Fibroblast of gingiva (primary cell): ENCODE results near the gene DDHD1.

Experiments used
- DNase-seq: peaks from one replicate; pipeline ENCODE4 v3.0.0-alpha.2; 2011; ENCODE audit warnings: low read depth

The DDHD1 gene

DNA sequence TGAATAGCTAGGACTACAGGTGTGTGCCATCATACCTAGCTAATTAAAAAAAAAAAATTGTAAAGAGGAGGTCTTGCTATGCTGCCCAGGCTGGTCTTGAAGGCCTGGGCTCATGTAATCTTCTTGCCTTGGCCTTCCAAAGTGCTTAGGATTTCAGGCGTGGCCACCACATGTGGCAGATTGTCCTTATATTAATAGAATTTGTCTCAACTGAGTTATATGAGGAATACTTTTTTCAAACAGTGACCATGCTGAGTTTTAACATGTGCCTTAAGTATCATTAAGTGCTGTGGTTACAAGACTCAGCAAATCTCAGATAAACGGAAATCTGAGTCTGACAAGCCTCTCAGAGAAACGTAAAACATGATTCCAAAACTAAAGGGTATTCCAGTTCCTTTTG is 119.1 kb downstream of the DDHD1 start:
- no peak for DNase-seq

DNA sequence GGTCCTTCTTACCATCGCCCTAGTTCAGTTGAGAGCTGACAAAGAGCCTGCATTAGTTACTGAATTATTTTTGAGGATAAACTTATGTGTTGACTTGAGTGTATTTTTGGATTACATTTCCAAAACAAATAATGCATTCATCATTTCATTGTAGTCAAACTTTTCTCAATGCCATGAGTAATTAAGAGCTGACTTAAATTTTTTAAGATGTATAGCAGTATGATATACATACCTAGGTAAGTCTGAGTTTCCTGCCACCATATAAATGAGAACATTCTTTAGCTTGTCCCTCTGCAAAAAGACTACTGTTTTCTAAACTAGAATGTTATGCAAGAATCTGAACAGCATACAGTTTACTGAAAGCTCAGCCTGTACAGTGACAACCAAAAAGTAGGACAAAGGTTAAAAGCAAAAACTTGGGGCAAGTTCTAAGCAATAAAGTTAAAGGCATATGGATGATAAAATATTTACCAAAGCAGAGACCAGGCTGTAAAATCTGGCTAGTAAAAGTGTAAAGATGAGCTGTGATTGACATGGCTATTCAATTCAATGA is 120.2 kb downstream of the DDHD1 start:
- no peak for DNase-seq

DNA sequence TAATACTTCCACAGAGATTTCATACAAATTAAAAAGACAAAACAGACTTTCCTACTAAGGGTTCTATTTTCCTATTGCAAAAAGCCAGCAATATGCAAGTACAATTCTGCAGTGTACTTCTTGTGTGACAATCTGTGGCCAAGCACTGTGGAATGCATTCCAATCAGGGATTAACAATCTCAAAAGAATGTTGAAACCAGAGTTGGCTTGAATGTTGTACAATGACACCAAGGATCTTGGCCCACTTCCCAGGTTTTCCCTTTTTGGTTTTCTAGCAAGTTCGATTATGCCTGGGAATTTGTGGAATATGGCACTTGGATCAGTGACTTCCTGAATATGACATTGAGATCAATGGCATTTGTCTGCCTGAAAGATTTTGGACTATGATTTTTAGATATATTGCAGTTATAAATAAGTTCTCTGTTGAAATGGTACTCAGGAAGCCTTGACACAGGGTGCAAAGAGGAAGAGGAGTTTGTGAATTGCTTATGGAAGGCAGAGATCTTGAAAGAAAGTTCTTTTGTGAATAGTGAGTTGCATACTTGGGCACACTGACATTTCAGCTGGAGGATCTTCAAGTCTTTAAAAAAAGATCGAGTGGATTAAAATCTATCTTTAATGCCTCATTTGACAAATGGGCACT is 120.8 kb downstream of the DDHD1 start:
- DNase-seq, result peak; percentile 87

DNA sequence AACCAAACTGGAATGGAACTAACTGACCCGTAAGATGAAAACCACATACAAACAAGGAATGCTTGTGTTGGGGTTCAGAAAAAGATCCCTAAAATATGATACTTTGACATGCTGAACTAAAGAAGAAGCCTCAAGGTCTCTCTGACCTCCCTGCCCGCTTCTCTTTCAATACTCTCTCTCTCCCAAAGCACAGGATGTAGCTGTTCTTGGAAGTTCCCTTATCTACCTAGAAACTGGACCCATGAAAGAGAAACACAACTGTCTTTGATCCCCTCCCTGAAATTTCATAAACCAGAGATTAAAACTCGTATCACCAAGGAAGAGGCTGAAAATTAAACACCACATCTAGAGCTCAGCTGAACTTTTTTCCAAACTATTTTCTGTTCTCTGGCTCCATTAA is 125.6 kb downstream of the DDHD1 start:
- DNase-seq, result no peak

DNA sequence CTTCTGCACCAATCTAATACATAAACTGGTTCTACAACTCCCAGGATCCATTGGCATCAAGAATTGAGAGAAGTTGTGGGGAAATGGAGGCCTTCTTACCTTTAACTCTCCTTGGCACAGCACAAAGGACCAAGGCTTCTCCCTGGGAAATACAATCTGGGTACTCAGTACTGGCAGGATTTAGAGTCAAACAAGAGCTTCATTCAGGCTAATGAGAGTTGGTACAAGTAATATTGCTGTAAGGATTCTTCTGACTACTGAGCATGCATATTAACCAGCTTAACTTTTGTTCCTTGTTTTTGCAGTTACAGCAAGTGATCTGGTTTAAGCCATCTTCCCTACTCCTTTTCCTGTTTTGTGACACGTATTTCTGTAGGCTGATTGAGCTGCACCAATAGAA is 126.1 kb downstream of the DDHD1 start:
- DNase-seq, result no peak

DNA sequence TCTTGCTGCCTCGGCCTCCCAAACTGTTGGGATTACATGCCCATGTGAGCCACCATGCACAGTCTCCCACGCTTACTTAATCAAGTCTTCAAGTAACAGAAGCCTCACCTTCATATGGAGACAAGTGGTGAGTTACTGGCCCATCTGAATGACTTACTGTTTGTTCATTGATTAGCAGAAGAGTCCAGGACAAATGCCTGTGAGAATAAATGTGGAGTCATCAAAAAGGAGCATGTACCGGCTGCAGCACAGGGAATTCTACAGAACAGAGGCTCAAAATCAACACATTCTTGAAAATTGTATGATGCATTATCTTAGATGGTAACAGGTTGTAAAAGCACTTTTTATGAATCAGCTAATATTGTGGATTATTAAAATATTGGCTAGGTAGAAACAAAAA is 129.8 kb downstream of the DDHD1 start:
- DNase-seq, result no peak

DNA sequence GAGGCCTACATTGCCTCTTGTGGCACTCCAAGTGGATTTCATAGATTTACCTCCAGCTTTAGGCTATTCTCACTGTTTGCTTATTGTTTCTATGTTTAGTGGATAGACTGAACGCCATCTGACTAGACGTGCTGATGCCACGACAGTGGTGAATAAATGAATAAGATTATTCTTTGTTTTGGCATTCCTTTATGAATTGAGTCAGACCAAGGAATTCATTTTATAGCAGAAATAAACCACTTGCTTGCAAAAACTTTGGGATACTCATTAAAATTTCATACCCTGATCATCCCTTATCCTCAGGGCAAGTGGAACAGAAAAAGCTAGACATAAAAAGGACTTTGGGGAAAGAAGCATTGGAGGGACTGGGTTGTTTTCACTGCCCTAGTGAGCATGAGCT is 130.5 kb downstream of the DDHD1 start:
- no peak for DNase-seq

DNA sequence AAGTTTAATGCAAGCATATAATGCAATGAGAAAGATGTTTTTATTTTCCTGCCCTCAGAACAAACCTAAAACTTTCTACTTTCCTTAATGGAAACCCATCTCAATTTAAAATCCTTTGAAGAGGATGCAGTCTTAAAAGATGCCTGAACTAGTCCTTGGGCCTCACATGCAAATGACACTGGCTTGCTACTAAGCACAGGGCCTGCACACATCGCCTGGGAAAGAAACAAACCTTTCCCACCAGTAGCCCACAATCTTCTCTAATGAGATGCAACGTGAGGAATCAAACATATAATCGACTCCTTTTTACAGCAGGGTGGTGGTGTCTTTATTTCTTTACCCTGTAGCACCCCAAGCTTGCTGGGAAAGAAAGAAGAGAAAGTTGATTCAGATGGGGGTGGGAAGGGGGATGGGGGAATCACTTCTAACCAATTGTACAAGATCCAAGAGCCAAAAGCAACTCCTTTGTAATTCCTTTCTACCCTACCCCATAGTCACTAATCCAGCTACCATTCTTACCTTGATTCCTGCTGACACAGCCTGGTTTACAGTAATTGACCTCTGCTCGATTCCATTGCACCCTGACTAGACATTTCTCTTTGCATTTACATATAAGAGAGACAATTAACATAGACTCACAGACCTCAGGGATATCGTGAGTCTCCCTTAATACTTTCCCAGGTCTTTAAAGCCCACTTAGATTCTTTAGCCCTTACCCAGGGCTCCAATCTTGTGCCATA is 132.8 kb downstream of the DDHD1 start:
- no peak for DNase-seq

DNA sequence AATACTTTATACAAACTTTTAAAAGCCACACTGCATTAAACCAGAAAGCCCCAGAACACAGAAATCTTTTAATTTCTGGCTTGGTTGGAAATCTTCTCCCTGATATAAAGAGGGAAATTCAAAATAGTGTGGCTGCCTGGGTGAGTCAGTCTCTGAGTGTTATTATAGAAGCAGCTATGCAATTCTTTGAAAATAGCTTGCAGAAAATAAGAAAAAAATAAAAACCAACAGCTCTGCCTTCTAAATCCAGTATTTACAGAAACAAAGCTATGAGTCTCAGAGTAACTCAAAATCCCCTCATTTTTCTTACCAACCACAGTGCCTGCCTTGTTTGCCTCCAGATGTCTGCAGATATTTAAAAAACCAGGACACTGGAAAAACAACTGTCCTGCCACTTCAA is 133.7 kb downstream of the DDHD1 start:
- no peak for DNase-seq

DNA sequence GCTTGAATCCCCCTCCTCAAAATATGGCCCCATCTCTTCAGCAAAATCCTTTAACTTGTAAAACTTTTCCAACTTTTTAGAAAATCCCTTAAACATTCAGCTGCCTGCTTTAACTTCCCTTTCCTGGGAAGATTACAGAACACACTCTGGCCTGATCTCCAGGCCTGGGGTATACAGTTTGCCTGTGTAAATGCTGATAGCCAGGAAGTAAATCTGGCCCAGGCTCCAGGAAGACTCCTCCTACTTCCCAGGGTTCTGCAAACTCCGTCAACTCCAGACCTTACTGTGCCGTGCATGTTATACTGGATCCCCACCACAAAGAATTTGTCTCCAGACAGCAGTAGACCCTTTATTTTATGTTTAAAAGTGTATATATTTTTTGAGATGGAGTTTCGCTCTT is 135.3 kb downstream of the DDHD1 start:
- no peak for DNase-seq

DNA sequence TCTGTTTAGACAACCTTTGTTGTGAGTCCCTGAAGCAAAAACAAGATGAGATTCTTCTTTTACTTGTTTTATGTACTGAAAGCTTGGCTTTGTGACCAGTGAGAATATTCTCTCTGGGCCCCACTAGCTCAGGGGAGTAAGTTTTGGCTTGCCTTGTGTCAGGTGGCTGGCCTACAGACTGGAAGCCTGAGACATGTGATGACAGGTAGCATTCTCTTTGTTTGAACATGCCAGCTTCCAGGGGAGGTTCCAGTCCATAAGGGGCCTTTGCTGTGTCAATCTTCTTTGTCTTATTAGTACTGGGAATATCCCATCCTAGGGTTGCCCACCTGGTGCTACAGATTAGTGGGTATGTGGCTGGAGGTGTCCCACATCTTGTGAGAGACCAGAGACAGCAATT is 136.2 kb downstream of the DDHD1 start:
- no peak for DNase-seq

DNA sequence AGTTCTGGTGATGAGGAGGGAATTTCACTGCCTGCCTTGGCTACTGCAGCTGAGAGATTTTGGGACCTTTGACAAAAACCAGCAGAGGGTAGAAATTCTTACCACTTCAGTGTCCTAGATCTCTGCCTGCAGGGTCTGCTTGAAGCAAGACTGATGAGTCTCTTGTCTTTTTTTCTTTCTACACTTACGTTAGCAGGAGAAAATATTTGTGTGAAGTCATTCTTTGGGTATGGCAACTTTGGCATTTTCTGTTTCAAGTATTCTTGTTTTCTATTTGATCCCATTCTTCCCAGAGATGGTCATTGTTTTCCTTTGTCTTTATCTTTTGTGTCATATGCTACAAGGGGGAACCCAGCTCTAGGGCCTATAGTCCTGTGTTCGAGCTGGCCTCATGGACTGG is 136.6 kb downstream of the DDHD1 start:
- DNase-seq, result no peak

DNA sequence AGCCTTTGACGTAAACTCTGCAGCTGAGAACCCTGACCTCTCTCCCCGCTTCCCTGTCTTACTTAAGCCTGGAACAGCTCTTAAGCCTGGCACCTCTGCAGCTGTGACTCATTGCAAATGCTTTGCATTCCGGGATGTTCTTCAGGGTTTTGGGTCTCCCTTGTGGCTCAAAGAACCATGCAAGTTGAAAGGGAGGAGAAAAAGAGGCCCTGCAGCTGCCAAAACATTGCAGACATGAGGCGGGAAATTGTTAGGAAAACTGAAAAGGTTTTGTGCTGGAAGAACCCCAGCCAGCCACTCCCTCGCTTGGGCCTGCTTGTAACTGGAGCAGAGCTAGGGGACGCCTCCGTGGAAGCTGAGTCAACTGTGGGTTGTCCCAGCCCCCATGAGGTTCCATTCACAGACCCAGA is 142.1 kb downstream of the DDHD1 start:
- peak; percentile 99 for DNase-seq

DNA sequence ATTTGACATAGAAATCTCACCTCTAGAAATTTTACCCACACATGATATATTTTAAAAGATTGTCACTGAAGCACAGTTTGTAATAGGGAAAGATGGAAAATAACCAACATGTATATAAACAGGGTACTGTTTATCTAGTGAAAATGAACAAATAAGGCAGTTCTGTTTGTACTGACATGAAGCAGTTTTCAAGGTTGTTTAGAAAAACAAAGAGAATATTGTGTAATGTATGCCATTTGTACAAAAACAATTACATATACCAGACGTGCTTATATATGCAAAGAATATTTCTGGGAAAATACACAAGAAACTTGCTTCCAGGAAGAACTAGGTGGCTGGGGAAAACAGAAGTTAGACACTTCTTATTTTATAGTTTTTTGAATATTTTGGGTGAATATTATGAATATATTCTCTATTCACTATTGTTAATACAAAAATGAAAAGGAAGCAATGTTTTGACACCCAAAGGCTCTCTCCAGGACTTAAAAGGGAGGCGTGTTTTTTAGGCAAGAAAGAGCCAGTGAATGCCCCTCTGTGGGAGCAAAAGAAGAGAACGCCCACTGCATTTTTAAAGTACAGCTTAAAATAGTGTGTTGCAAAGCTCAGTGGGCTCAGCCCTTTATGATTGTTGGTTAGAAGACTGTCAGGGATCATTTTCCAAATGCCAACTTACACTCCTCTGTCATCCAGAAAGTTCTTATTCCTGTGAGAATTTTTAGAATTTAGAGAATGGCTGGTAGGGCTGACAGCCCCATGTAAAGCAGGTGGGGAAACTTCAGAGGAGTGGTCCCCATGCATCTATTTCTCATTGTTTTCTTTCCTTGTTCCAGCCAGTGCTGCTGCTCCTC is 142.7 kb downstream of the DDHD1 start:
- peak; percentile 31 for DNase-seq

DNA sequence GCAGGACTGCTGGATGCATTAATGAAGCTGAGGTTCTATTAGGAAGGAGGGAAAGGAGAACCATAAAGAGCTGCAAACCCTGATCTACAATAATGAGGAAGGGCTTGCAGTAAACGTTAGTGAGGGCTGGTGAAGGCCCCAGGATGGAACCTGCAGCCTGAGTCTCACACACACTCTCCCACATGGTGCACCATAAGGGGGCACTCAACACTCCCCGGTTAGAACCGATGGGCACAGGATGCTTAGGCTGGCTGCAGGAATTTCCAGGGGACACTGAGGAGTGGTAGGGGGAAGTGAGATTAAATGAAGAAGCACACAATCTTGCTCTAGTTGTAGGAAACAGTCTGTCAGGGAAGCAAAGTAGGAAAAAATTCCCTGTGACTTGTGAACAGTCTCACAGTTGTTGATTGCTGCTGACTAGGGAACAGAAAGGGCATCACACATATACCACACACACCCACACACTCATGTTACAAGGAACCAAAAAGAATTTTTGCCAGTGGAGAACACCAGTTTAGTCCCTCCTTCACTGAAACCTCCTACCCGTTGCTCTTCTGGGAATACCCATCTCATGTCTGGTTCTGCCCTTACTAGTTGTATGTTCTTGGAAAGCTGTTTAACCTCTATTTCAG is 146.1 kb downstream of the DDHD1 start:
- DNase-seq, result no peak

DNA sequence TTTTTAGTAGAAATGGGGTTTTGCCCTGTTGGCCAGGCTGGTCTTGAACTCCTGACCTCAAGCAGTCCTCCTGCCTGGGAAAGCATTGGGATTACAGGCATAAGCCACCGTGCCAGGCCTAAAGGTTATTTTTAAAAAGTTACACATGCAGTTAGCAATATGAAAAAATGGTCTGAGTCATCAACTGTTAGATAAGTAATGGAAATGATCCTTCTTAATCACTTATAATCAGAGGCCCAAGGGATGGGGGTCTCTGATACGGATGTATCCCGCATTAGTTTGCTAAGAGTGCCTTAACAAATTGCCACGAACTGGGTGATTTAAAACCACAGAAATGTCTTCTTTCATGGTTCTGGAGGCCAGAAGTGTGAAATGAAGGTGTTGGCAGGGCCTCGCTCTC is 148.1 kb downstream of the DDHD1 start:
- no peak for DNase-seq

DNA sequence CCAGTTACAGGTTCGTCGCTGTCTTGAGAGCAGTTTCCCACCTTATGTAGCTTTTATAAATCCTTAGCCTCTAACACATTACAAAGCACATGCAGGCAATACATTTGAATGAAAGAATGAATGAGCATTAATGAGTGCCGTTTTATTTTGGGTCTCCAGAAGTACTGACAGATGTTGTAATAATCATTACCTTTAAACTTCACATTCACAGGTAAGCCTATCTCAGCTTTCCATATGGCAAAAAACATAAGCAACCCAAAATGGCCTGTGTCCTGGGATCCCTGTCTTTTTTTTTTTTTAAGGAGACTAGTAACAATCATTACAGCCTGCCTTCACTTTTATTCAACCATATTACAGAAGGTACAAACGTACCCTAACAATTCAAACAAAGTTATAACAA is 149.3 kb downstream of the DDHD1 start:
- no peak for DNase-seq

DNA sequence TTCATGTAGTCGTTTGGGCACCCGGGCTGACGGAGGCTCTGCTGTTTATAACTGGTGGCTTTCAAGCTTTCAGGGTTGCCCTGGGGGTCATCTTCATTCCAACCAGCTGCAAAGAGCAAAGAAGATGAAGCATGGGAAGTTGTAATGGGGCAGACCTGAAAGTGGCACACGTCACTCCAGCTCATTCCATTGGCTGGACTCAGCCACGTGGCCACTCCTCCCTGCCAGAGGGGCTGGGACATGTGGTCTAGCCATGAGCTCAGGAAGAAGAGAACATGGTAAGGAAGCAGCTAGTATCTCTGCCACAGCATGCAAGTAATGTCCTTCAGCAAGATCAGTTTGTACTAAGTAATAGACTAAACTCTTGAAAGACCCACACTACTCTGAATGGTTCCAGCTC is 150.5 kb downstream of the DDHD1 start:
- DNase-seq, result no peak

DNA sequence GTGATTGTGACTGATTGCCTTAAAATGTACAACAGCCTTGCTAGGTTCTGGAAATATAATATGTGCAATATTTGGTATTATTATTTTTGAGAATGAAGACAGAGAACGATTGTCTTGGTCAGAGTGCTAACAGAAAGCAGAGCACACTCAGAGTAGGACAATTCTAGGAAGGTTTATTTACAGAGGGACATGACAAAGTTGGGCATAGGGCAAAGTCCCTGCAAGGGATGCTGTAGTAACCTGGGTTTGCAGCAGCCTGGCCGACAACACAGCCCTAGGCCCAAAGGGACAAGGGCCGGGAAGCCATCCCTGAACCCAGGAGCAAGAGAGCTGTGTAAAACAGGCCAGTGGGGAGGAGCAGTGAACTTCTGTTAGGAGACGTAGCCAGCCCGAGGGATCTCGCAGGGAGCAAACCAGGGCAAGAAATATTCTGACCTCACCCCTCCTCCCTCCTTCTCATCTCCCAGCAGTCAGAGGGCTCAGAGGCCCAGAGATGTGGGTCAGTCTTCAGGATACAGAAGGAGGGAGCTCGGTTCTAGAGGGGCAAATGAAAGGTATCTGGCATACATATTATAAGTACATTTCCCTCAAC is 151.2 kb downstream of the DDHD1 start:
- no peak for DNase-seq

DNA sequence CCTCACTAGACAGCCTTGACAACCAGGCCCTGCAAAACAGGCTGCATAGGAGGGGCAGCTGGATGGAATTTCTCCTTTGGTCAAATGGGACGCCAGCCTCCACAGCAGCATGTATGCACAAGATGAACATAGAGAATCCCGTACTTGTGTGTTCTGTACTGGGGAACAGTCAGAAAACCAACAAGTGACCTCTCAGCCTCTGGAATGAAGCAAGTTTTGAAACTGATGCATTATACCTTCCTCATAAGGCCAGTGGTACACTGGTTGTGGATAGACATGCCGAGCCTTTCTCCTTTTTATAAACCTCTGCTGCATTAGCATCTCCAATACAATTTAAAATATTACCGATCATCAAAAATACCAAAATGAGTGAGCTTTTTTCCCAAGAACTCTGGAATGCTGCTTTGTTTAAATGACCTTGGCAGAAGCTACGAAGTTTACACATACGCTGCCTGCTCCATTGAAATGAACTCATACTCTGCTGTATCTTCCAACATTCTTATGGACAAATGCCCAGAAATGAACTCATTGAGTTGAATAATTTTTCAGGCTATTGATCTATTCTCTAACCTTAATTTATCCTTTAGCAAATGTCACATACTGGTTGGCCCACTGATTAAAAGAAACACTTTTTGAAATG is 154.6 kb downstream of the DDHD1 start:
- peak; percentile 90 for DNase-seq

DNA sequence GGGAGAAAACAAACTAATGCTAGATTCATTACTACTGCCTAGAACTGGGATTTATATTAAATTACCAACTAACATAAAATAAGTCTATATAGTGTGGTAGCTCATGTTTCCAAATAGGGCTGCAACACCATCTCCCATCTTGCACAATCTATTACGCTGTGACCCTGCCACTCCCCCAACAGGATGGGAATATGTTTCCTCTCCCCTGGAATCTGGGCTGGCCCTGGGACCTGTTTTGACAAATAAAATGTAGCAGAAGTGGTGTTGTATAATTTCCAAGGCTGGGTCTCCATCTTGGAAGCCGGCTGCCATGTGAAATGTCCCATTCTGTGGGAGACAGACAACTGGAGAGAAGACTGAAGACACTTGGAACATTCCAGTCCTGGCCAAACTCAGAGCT is 156.6 kb downstream of the DDHD1 start:
- no peak for DNase-seq
